Kidney (tissue), 14 donors: ENCODE results near the gene GDPD5. TPM values are rescaled to one million over a fixed set of nuclear protein-coding genes. Genes with fewer than 3 reads are reported as not detected.
"Not testable (repeated sequence)": the region's sequence is repeated elsewhere in the genome, so short reads cannot be mapped to it uniquely, and the experiment has no call there.

ENCODE experiments used
- DNase-seq, 5 donors: peaks; one replicate each; pipeline ENCODE4 v3.0.0-alpha.2; 2013 to 2020
- FAIRE-seq: peaks from 2 replicates; lab custom pipeline; 2012; peaks lifted over from hg19 to GRCh38; lab: Jason Lieb, UNC
- H3K27ac ChIP-seq, 2 donors: one replicate each; pipeline ENCODE4 v1.7.0; 2013; ENCODE audit warnings: low read depth in 2 of 2, low read length in 2 of 2, inconsistent platforms in 1 of 2
- H3K27me3 ChIP-seq: one replicate; pipeline ENCODE4 v1.7.1; 2013; ENCODE audit warnings: low read length, inconsistent platforms; ENCODE audit not compliant: control insufficient read depth, insufficient read depth
- H3K36me3 ChIP-seq, 3 donors: one replicate each; pipeline versions ENCODE4 v1.7.0 to v1.7.1; 2013; ENCODE audit warnings: low read length in 3 of 3, control low read depth in 1 of 3, inconsistent platforms in 1 of 3; ENCODE audit not compliant: insufficient read depth in 3 of 3, control insufficient read depth in 2 of 3
- H3K4me1 ChIP-seq, 3 donors: one replicate each; pipeline versions ENCODE4 v1.7.0 to v1.7.1; 2013; ENCODE audit warnings: low read length in 3 of 3, inconsistent platforms in 1 of 3, low read depth in 1 of 3; ENCODE audit not compliant: control insufficient read depth in 2 of 3, insufficient read depth in 2 of 3
- H3K4me3 ChIP-seq, 3 donors: one replicate each; pipeline versions ENCODE4 v1.7.0 to v1.8.1; 2013; ENCODE audit warnings: low read length in 3 of 3, control low read depth in 1 of 3, inconsistent platforms in 1 of 3
- H3K9ac ChIP-seq, 3 donors: one replicate each; pipeline versions ENCODE4 v1.7.0 to v1.7.1; 2013; ENCODE audit warnings: low read length in 3 of 3, control low read depth in 1 of 3, inconsistent platforms in 1 of 3
- H3K9me3 ChIP-seq, 3 donors: one replicate each; pipeline versions ENCODE4 v1.7.0 to v1.7.1; 2013; ENCODE audit warnings: low read length in 3 of 3, control low read depth in 1 of 3, inconsistent platforms in 1 of 3; ENCODE audit not compliant: control insufficient read depth in 2 of 3, insufficient read depth in 1 of 3
- intact Hi-C: fragments of 100-400 bp; cut with DNase I; formaldehyde crosslinking; loops from one replicate; pipeline ENCODE4 v1.11.1; 2022
- polyA plus RNA-seq: library from polyadenylated mRNA; stranded (reverse); fragments of 350-450 nt; fragmentation: Illumina TruSeq; extraction: RNeasy Lipid Tissue Mini Kit (QIAGEN cat#74804); gene quantifications from one replicate; pipeline ENCODE4 v1.2.3, GENCODE V29; 2014; ENCODE audit warnings: low read depth, low replicate concordance; ENCODE audit not compliant: insufficient read depth
- total RNA-seq: library from RNA; stranded (reverse); fragmentation: NEBNext Ultra II Directional; extraction: Animal tissue kit (Norgen Biotek cat#: 25700); gene quantifications from one replicate; pipeline ENCODE4 v1.2.1, GENCODE V29; 2021
- TF ChIP-seq, protein P1 (sequence below): IDR thresholded peaks from 3 replicates; pipeline ENCODE4 v1.5.1; 2012; ENCODE audit warnings: mild to moderate bottlenecking, moderate library complexity, borderline replicate concordance; ENCODE audit not compliant: insufficient read depth; ENCODE audit errors: extremely low read depth
- donor health status: control.
- donor health status: control.
- donor health status: control.
- donor health status: control.
- donor health status: control.
- donor health status: DM: yes; HTN: yes; CAD: no.
- donor health status: Normal renal cell carcinoma (clear cell type).

The GDPD5 gene
- total and polyA plus RNA-seq, 2 donors from 2014 or later = 3.9 to 11.4 TPM

DNA sequence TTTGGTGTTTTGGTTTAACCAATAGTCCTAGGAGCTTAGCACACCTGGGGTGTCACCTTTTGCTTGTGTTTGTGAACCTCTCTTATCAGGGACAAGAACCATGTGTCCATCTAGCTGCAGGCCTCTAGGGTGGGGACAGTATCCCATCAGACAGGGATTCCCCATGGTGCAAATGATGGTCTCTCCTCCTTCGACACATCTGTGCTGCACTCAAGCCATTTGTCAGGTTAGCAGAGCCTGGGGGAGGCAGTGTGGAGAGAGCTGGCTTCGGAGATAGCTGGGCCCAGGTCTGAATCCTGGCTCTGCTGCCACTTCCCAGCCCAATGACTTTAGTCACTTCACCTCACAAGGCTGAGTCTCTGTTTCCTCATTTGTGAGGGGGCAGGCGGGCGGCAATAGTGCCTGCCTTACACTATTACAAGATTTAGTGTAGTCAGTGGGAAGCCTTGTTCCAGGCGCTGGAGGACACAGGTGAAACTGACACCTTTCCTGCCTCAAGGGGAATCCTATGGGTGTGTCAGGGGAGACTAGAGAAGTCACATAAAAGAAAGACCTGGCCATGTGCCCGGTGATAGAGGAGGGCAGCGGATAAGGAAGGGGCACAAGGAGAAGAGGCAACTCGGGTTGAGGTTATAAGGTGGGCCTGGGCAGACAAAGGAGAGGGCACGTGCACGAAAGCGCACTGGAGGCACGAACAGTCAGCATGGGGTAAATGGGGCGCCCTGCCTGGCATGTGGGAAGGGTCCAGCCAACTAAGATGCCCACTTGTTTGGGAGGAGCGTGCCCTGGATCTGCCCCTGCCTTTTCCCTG is 105.3 kb downstream of the GDPD5 start:
- intact Hi-C loops = no loop called here
- no peak overlapping the region for H3K27ac ChIP-seq
- no peaks in the 10 kb centered on the region for H3K9me3 ChIP-seq
- no peak for FAIRE-seq
- no peaks in the 10 kb centered on the region for H3K4me1 ChIP-seq
- H3K27me3 ChIP-seq = no peaks in the 10 kb centered on the region
- H3K4me3 ChIP-seq = no peak overlapping the region
- no peak overlapping the region for H3K9ac ChIP-seq
- DNase-seq = no peak
- TF ChIP-seq, protein P1, sequence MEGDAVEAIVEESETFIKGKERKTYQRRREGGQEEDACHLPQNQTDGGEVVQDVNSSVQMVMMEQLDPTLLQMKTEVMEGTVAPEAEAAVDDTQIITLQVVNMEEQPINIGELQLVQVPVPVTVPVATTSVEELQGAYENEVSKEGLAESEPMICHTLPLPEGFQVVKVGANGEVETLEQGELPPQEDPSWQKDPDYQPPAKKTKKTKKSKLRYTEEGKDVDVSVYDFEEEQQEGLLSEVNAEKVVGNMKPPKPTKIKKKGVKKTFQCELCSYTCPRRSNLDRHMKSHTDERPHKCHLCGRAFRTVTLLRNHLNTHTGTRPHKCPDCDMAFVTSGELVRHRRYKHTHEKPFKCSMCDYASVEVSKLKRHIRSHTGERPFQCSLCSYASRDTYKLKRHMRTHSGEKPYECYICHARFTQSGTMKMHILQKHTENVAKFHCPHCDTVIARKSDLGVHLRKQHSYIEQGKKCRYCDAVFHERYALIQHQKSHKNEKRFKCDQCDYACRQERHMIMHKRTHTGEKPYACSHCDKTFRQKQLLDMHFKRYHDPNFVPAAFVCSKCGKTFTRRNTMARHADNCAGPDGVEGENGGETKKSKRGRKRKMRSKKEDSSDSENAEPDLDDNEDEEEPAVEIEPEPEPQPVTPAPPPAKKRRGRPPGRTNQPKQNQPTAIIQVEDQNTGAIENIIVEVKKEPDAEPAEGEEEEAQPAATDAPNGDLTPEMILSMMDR = no peak
- peaks cover 0 to 2% (median 0%) of the 10 kb centered on the region in 3 donors for H3K36me3 ChIP-seq

DNA sequence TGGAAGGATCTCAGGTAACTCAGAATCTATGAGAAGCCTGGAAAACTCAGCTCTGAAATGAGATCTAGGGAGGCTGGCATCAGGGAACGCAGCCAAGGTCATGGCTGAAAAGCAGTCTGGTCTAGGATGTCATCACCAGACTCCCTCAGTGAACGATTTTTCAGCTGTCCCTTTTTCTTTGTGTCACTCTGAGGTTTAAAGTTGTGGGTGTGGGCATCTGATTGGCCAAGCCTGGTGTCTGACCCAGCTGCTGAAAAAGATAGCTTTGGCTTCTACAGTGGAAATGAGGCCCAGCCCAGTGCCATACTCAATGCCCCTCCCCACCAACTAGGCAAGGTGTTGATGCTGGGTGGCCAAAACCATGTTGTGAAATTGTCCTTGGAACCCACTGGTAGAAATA is 111.9 kb downstream of the GDPD5 start:
- H3K4me1 ChIP-seq = no peaks in the 10 kb centered on the region
- no peak overlapping the region for H3K4me3 ChIP-seq
- H3K27ac ChIP-seq = no peak overlapping the region
- TF ChIP-seq, protein P1 = no peak
- no peaks in the 10 kb centered on the region for H3K9me3 ChIP-seq
- no peak overlapping the region for H3K9ac ChIP-seq
- H3K27me3 ChIP-seq = no peaks in the 10 kb centered on the region
- DNase-seq (peak in 2 of 5 donors; percentile 32 to 42), FAIRE-seq (no peak)
- intact Hi-C loops = no loop called here
- peaks cover 0 to 8% (median 0%) of the 10 kb centered on the region in 3 donors for H3K36me3 ChIP-seq

DNA sequence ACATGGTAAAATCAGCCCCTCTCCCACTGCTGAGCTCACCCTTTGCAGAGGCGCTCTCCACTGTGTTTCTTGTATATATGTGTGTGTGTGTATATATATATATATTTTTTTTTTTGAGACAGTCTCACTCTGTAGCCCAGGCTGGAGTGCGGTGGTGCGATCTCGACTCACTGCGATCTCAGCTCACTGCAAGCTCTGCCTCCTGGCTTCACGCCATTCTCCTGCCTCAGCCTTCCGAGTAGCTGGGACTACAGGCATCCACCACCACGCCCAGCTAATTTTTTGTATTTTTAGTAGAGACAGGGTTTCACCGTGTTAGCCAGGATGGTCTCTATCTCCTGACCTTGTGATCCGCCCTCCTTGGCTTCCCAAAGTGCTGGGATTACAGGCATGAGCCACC is 112.6 kb downstream of the GDPD5 start:
- DNase-seq, H3K36me3 ChIP-seq, FAIRE-seq, H3K9me3 ChIP-seq, H3K27me3 ChIP-seq, intact Hi-C loops, H3K27ac ChIP-seq, H3K9ac ChIP-seq, H3K4me3 ChIP-seq, H3K4me1 ChIP-seq: not testable (repeated sequence)

DNA sequence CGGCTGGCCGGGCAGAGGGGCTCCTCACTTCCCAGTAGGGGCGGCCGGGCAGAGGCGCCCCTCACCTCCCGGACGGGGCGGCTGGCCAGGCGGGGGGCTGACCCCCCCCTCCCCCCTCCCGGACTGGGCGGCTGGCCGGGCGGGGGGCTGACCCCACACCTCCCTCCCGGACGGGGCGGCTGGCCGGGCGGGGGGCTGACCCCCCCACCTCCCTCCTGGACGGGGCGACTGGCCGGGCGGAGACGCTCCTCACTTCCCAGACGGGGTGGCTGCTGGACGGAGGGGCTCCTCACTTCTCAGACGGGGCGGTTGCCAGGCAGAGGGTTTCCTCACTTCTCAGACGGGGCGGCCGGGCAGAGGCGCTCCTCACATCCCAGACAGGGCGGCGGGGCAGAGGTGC is 115.8 kb downstream of the GDPD5 start:
- H3K9me3 ChIP-seq, H3K4me3 ChIP-seq, DNase-seq, intact Hi-C loops, H3K4me1 ChIP-seq, H3K9ac ChIP-seq, FAIRE-seq, H3K27me3 ChIP-seq, H3K27ac ChIP-seq: not testable (repeated sequence)
- H3K36me3 ChIP-seq = peaks cover 4 to 28% (median 11%) of the 10 kb centered on the region in 3 donors
